Body of pancreas (tissue), 4 donors: ENCODE measurements around the gene DNMT3A.

Experiments used
- CTCF ChIP-seq, 7 experiments: fragments of 450-650 bp in 4 of 7; fragments of 200-600 bp in 3 of 7; sonication (generic) in 3 of 7; IDR thresholded peaks; one replicate each; pipeline ENCODE4 v1.5.1; 2016 to 2019; ENCODE audit warnings: antibody characterized with exemption in 7 of 7
- POLR2A ChIP-seq, 3 donors: fragments of 450-650 bp; IDR thresholded peaks; one replicate each; pipeline ENCODE4 v1.6.1; 2016; ENCODE audit warnings: antibody characterized with exemption in 3 of 3, mild to moderate bottlenecking in 2 of 3

GRCh38 chr2:25380023-25380422 is 38.3 kb upstream of the DNMT3A start:
- no peak for TF ChIP-seq CTCF (IDR thresholded peaks at IDR 0.05)
- TF ChIP-seq POLR2A (IDR thresholded peaks at IDR 0.05): no peak
